Stimulated activated CD8-positive, alpha-beta memory T cell treated with anti-CD3 and anti-CD28 coated beads, Interleukin-4, amount 100 ng/mL, for 4 hours (primary cell): ENCODE data around the gene SCUBE1.

Experiments
- DNase-seq, 2 donors: peaks; one replicate each; pipeline ENCODE4 v3.0.0-alpha.2; 2020; ENCODE audit warnings: low read depth in 2 of 2, low spot score in 1 of 2

The SCUBE1 gene

GRCh38 chr22:43180670-43181069 is 162.5 kb downstream of the SCUBE1 start:
- DNase-seq: no peak

- DNase-seq: no peak
These were observed 163.3 kb downstream of the SCUBE1 start for GRCh38 chr22:43179911-43180195.

- no peak for DNase-seq
These were observed 163.8 kb downstream of the SCUBE1 start for GRCh38 chr22:43179146-43179910.

DNA sequence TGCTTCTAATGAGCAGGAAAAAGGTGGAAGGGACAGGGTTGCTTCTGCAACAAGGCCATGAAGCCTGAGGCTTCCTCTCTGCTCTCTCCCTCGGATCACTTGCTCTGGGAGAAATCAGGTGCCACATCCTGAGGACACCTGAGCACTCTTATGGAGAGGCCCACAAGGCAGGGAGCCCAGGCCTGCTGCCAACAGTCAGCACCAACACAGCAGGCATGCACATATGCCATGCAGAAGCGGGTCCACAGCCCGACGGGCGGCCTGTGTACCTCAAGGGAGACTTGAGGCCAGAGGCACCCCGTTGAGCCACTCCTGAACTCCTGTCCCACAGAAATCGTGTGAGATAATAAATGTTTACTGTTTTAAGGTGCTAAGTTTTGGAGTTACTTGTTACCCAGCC is 165.7 kb downstream of the SCUBE1 start:
- no peak for DNase-seq

DNA sequence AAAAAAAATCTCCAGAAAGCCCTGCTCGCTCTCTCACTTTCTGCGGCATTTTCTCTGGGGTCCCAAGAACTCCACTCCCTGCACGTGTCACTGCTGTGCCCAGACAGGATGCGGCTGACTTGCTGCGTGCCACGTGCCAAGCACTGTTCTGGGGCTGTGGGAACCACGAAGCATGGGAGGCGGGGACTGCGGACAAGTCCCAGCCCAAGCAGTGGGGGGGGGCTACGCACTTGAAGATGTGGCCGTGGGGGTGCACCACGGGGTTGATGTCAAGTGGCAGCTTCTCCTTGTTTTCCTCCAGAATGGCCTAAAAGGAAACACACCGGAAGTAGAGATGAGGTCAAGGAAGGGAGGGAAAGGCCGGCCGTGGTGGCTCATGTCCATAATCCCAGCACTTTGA is 167.1 kb downstream of the SCUBE1 start:
- DNase-seq: no peak

- no peak for DNase-seq
These were observed 168.1 kb downstream of the SCUBE1 start for GRCh38 chr22:43174941-43175531.

DNA sequence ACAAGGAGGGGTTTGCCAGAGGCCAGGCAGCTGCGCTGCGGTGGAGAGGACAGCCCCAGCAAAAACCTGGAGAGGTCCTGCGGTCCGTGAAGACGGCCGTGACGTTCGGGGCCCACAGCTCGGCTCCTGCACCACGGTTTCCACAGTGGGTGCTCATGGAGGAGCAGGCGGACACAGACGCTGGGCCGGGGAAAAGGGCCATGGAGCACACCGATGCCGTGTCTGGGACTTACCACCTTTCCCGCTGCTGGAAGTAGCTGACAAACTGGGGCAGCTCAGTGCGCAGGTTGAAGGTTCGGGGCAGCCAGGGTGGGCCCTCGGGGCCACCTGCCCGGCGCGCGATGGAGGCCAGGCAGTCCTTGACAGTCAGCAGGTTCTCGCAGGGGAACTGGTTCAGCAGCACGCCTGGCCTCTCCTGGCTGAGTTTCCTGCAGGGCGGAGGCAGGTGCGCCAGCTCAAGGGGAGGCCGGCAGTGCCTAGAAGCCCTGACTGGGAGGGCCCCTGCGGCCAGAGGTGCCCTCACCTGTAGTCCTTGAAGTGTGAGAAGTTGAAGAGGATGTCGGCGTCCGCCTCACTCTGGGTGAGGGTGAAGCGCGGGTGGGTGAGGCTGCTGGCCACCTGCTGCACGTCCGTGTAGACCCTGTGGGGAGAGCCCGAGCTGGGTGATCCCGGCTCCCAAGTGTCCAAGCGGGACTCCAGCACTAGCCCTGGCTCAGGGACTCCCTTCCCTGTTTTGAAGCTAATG is 169.0 kb downstream of the SCUBE1 start:
- DNase-seq: no peak

- no peak for DNase-seq
These were observed 169.6 kb downstream of the SCUBE1 start for GRCh38 chr22:43173566-43173965.

DNA sequence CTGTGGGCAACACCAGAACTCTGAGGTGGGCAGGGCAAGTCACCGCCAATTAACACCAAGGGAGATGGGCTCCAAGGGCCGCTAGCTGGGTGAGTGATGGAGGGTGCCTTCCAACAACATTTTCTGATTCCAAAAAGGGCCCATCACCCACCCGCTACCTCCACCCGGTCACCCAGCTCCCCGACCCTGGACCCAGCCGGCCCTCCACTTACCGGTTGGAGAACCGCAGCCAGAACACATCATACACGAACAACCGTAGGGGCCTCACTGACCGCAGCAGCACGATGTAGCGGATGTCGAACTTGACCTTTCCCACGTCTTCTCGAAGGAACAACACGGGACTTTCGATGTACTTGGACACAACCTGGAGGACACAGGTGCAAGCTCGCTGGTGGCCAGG is 171.0 kb downstream of the SCUBE1 start:
- DNase-seq: no peak

DNA sequence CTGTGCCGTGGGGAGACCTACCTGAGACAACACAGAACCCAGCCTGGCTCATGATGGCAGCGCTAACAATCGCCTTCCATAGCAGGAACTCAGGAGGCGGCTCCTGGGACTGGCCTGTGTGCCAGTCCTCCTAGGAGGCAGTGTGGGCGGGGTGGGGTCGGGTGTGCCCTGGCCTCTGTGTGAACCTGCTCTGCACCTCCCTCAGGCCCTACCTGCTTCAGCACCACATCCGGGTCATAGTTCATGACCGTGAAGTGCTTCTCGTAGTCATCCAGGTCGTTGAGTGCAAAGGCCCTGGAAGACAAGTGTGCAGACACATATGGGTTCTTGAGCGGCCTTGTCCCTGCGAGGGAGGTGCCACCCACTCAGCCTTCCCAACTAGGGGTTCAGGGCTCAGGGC is 171.6 kb downstream of the SCUBE1 start:
- DNase-seq: no peak

- DNase-seq: no peak
These were observed 172.1 kb downstream of the SCUBE1 start for GRCh38 chr22:43171019-43171491.

DNA sequence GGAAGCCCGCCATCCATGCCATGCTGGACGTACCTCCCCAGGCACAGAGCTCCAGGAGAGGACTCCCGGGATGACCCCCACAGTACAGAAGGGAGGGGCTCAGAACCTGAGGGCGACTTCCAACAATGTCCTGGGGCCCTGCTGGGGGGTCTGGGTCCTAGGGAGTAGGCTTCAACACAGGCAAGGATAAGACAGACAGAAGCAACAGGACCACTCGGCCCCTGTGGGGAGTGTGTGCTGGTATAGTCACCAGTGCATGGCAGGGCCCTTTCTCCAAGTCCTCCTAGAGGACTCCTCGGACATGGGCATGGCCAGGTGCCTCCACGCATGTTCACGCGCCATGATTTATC is 173.1 kb downstream of the SCUBE1 start:
- DNase-seq: no peak

DNA sequence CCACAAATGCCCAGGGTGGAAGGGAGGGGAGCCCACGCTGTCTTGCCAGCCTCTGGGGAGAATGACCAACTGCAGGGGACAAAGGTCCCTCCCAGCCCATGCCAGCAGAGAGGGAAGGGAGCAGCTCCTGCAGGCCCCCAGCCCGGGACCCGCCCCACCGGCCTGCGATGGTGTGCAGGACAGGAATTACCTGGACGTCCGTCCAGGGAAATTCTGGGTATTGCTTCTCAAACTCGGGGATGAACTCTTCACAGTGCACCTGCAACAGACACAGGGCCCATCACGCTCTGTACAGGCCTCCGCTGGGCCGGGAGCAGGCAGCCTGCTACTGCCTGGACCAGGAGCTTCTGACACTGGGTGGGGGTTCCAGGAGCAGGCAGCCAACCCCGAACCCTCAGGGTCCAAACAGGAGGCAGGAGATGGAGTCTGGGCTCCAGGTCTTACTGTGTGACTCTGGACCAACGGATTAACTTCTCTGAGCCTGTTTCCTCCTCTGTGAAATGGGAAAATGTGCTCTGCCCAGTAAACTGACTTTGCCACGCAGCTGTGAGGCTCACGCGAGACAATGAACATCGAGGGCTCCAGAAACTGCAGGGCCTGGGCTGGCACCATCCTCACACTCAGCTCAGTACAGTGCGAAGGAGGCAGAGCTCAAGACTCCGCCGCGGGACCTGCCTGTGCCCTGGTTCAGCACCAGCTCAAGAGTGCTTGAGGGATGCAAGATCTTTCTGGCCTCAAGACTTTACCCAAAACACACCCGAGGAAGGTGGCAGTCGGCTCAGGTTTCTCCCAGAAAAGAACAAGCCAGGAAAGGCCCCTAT is 173.7 kb downstream of the SCUBE1 start:
- no peak for DNase-seq

DNA sequence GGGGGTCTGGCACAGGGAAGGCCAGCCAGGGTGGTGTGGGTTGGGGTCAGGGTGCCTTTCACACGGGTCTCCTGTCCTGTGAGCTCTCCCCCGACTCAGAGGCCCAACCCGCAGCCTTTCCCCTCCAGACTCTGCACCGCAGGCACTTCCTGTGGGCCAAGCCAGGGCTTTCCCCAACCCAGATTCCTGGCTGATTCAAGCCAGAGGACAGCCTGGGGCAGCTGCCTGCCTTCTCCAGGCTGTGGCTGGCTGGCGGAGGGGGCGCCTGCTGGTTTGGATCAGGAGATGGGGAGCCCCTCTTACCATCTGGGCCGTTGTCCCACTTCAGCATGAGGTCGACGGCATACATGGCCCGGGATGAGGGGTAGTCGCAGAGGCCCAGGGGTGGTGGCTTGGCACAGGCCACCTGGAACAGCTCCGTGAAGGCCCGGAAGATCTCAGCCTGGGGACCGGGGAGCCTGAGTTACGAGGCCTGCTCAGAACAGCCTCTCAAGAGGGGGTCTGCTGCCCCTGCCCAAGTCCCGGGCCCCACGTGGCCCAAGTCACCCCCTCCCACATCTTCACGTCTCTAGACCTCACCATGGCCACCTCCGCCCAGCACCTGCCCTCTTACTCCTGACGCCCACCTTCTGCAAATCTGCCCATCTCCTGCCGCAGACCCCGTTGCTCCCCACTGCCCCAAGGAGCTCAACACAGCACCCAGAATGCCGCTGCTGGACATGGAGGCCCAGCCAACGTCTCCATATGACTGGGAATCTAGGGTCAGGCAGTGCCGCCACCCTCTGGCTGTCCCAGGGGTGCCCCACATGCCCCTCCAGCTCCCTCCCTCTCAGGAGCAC is 174.5 kb downstream of the SCUBE1 start:
- no peak for DNase-seq

DNA sequence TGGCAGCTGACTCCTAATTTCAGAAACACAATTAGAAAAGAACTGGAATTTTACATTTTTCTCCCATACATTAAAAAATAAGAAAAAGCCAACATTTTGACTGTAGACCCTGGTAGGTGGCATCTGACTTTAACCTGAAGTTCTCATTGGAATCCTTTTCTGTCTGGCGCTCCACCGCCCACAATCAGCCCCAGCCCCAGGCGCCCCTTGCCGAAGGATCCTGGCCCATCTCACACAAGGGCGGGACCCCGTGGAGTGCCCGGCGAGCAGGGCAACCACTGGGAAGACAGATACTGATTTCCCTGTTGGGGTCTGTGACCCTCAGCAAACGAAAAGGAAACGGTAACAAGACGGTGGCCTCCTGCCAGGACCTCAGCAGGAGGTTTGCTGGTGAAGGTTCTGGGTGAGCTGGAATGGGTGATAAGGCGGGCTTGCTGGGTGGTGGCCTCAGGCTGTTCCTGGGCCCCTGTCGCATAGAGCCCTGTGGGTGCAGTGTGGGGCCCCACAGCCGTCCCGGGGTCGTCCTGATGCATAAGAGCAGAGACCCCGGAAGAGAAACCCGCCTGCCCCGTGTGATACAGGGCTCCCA is 176.1 kb downstream of the SCUBE1 start:
- no peak for DNase-seq

DNA sequence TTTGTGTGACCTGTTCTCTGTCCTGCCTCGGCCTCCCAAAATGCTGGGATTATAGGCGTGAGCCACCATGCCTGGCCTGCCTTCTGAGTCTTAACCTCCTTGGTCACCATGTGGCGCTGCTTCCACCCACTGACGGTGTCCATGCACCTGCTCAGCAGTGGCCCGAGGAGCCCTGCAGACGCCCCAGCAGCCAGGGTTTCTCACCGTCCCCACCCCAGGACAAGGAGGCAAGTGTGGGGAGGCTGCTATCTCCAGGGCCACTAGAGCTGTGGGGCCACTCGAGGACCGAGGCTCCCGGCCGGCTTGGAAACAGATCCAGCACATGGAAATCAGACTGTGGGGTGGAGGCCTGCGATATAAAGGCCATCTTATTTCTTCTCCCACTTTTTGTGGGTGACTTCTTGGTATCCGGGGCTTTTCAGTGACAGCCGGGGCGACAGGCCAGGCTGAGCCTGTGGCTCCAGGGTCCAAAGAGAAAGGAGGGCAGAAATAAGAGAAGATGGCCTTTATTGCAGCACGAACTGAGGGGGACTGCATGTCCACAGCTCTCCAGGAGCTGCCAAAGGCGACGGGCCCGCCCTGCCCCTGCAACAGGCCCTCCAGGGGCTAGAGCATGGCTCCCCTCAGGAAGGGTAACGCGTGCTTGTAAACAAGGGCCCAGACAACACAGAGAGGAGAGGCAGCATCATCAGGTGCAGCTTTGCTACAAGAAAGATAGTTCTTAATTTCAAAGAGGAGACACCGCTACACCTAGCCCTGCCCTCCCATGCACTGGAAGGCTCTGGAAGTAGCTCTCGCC is 176.8 kb downstream of the SCUBE1 start:
- no peak for DNase-seq

- DNase-seq: no peak
These were observed 178.5 kb downstream of the SCUBE1 start for GRCh38 chr22:43164636-43165035.

DNA sequence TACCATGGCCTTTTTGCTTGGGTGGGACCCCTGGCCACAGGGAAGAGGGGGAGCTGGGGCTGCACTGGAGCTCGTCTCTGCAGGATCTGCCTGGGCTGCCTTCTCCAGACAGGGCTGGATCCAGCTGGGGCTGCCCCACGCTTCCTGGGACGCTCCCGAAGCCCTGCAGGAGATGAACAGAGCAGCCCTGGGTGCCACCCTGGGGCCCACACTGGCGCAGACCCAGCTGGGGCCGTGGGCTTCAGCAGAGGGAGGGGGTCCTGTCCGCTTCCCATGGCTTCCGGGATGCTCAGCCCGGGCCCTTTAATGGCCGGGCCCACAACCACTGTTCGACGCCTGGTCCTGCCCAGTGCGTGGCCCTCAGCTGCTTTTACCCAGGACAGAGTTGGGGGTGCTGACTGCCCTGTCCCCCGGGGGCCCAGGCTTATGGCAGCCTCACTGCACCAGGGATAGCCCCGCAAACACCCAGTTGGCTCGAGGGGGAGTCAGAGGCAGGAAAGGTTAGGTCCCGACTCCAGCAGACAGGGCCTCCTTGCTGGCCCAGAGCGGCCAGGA is 179.9 kb downstream of the SCUBE1 start:
- DNase-seq: no peak

GRCh38 chr22:43162412-43163150 is 180.6 kb downstream of the SCUBE1 start:
- no peak for DNase-seq
